Upper lobe of right lung (tissue), 1 donor: ENCODE results near the gene WDPCP. TPM values are rescaled to one million over a fixed set of nuclear protein-coding genes. Genes with fewer than 3 reads are reported as not detected.

ENCODE experiments used
- ATAC-seq: fragments of 200-7000 bp; cut with Tn5 transposase; one replicate; pipeline ENCODE4 v1.9.1; 2020; ENCODE audit warnings: mild to moderate bottlenecking, moderate library complexity
- DNase-seq: peaks from one replicate; pipeline ENCODE4 v3.0.0-alpha.2; 2020
- H3K27ac ChIP-seq: fragments of 200-600 bp; one replicate; pipeline ENCODE4 v1.8.0; 2022
- H3K27me3 ChIP-seq: fragments of 200-600 bp; one replicate; pipeline ENCODE4 v1.8.0; 2022; ENCODE audit warnings: mild to moderate bottlenecking
- H3K36me3 ChIP-seq: fragments of 200-600 bp; one replicate; pipeline ENCODE4 v1.8.0; 2022
- H3K4me1 ChIP-seq: fragments of 200-600 bp; one replicate; pipeline ENCODE4 v1.8.0; 2022
- H3K4me3 ChIP-seq: fragments of 200-600 bp; one replicate; pipeline ENCODE4 v1.8.0; 2022; ENCODE audit warnings: mild to moderate bottlenecking
- H3K9me3 ChIP-seq: fragments of 200-600 bp; one replicate; pipeline ENCODE4 v1.8.0; 2022
- intact Hi-C: fragments of 100-400 bp; cut with DNase I; formaldehyde crosslinking; loops from one replicate; pipeline ENCODE4 v1.11.0; 2022
- total RNA-seq: library from RNA; stranded (reverse); fragmentation: NEBNext Ultra II Directional; extraction: Animal tissue kit (Norgen Biotek cat#: 25700); gene quantifications from one replicate; pipeline ENCODE4 v1.2.1, GENCODE V29; 2021
- TF ChIP-seq, protein P1 (sequence below): fragments of 200-600 bp; IDR thresholded peaks from one replicate; pipeline ENCODE4 v1.8.0; 2022; ENCODE audit warnings: antibody characterized with exemption
- donor health status: DM: no; HTN: yes; CAD: no; lungs with severe emphysema.

The WDPCP gene
- total RNA-seq, 1 donor from 2014 or later = 8.6 TPM

- peaks cover 11% of the 10 kb centered on the region for H3K27me3 ChIP-seq
- ATAC-seq (no peak), DNase-seq (no peak)
- no peaks in the 10 kb centered on the region for H3K9me3 ChIP-seq
- no peaks in the 10 kb centered on the region for H3K4me1 ChIP-seq
- TF ChIP-seq, protein P1, sequence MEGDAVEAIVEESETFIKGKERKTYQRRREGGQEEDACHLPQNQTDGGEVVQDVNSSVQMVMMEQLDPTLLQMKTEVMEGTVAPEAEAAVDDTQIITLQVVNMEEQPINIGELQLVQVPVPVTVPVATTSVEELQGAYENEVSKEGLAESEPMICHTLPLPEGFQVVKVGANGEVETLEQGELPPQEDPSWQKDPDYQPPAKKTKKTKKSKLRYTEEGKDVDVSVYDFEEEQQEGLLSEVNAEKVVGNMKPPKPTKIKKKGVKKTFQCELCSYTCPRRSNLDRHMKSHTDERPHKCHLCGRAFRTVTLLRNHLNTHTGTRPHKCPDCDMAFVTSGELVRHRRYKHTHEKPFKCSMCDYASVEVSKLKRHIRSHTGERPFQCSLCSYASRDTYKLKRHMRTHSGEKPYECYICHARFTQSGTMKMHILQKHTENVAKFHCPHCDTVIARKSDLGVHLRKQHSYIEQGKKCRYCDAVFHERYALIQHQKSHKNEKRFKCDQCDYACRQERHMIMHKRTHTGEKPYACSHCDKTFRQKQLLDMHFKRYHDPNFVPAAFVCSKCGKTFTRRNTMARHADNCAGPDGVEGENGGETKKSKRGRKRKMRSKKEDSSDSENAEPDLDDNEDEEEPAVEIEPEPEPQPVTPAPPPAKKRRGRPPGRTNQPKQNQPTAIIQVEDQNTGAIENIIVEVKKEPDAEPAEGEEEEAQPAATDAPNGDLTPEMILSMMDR = no peak
- H3K27ac ChIP-seq = no peak overlapping the region
- H3K36me3 ChIP-seq = no peaks in the 10 kb centered on the region
- no peak overlapping the region for H3K4me3 ChIP-seq
- intact Hi-C loops = no loop called here
Observed at GRCh38 chr2:63071664-63072063, 516.6 kb downstream of the WDPCP start.

Other genes with a start within 250 kb of the WDPCP start
- gene MDH1, start 486 bp upstream of the WDPCP start, total RNA-seq = 103 TPM